Upper lobe of left lung (tissue), 6 donors: Measurements from ENCODE around the gene YPEL2. TPM values are rescaled to one million over a fixed set of nuclear protein-coding genes. Genes with fewer than 3 reads are reported as not detected.

ENCODE experiments used
- ATAC-seq, 2 donors: fragments of 200-7000 bp; cut with Tn5 transposase; one replicate each; pipeline ENCODE4 v1.9.1; 2022; ENCODE audit warnings: mild to moderate bottlenecking in 2 of 2, moderate library complexity in 2 of 2; ENCODE audit not compliant: low FRiP score in 2 of 2
- DNase-seq, 2 donors: peaks; one replicate each; pipeline ENCODE4 v3.0.0-alpha.2; 2019 to 2020
- H3K27ac ChIP-seq, 4 donors: fragments of 200-600 bp; sonication (generic); one replicate each; pipeline ENCODE4 v1.5.1; 2016 to 2019
- H3K27me3 ChIP-seq, 4 donors: fragments of 200-600 bp; sonication (generic); one replicate each; pipeline ENCODE4 v1.5.1; 2017 to 2019
- H3K36me3 ChIP-seq, 4 donors: fragments of 200-600 bp; sonication (generic); one replicate each; pipeline ENCODE4 v1.5.1; 2016 to 2019
- H3K4me1 ChIP-seq, 4 donors: fragments of 200-600 bp; sonication (generic); one replicate each; pipeline ENCODE4 v1.5.1; 2018 to 2019
- H3K4me3 ChIP-seq, 4 donors: fragments of 200-600 bp; sonication (generic); one replicate each; pipeline ENCODE4 v1.5.1; 2017 to 2019; ENCODE audit warnings: mild to moderate bottlenecking in 2 of 4, moderate library complexity in 1 of 4
- H3K9me3 ChIP-seq, 4 donors: fragments of 200-600 bp; sonication (generic); one replicate each; pipeline ENCODE4 v1.5.1; 2018 to 2019
- EP300 ChIP-seq, 4 donors: sonication (generic); formaldehyde crosslinking; IDR thresholded peaks; one replicate each; pipeline ENCODE4 v1.5.1; 2017; ENCODE audit warnings: antibody characterized with exemption in 4 of 4, control low read depth in 2 of 4
- POLR2A ChIP-seq, 4 donors: fragments of 450-650 bp; IDR thresholded peaks; one replicate each; pipeline ENCODE4 v1.5.1; 2016 to 2017; ENCODE audit warnings: antibody characterized with exemption in 4 of 4, mild to moderate bottlenecking in 2 of 4
- POLR2AphosphoS5 ChIP-seq, 2 donors: sonication (generic); formaldehyde crosslinking; IDR thresholded peaks; one replicate each; pipeline ENCODE4 v1.5.1; 2017; ENCODE audit warnings: antibody characterized with exemption in 2 of 2
- WGBS, 2 donors: methylation state at CpG; one replicate each; pipeline ENCODE4 v1.1.5; 2017 to 2018; 5-methylcytosine and 5-hydroxymethylcytosine counted together
- total RNA-seq, 6 donors: library from RNA; depleted of rRNA in 4 of 6; stranded (reverse); fragments of >200 nt in 4 of 6; gene quantifications; one replicate each; pipeline versions ENCODE4 v1.1.0 to v1.2.1, GENCODE V29; 2016 to 2021
- TF ChIP-seq, protein P1 (sequence below), 6 experiments: fragments of 450-650 bp in 4 of 6; fragments of 200-600 bp in 2 of 6; sonication (generic) in 2 of 6; IDR thresholded peaks; one replicate each; pipeline ENCODE4 v1.5.1; 2016 to 2019; ENCODE audit warnings: antibody characterized with exemption in 6 of 6
- donor health status: DM: no; HTN: no; CAD: no; lungs with moderate emphysema.
- donor health status: DM: no; HTN: yes; CAD: no; lungs with severe emphysema.

Gene YPEL2
- total RNA-seq, 6 donors from 2014 or later = 17.5 to 38.8 (median 26.8) TPM

DNA sequence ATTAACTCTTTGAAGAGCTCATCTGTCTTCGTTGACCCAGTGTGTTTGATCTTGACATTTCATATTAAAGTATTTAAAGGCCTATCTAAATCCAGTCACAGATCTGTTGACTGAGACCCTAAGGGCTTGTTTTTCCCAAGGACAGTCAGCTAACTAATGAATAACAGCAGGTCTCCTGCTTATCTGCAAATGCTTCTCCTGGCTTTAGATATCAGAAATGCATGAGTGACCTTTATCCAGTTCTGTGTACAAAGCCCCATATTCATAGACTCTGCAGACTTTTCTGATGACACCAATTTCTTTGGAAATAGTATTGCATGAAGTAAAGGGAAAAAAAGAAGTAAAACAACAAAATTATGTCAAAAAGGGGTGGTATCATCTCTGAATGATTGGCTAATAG lies 70.3 kb downstream of the YPEL2 start:
- H3K9me3 ChIP-seq = no peaks in the 10 kb centered on the region
- TF ChIP-seq POLR2A (IDR thresholded peaks at IDR 0.05) (no peak), POLR2AphosphoS5 (IDR thresholded peaks at IDR 0.05) (no peak), EP300 (IDR thresholded peaks at IDR 0.05) (no peak)
- TF ChIP-seq, protein P1, sequence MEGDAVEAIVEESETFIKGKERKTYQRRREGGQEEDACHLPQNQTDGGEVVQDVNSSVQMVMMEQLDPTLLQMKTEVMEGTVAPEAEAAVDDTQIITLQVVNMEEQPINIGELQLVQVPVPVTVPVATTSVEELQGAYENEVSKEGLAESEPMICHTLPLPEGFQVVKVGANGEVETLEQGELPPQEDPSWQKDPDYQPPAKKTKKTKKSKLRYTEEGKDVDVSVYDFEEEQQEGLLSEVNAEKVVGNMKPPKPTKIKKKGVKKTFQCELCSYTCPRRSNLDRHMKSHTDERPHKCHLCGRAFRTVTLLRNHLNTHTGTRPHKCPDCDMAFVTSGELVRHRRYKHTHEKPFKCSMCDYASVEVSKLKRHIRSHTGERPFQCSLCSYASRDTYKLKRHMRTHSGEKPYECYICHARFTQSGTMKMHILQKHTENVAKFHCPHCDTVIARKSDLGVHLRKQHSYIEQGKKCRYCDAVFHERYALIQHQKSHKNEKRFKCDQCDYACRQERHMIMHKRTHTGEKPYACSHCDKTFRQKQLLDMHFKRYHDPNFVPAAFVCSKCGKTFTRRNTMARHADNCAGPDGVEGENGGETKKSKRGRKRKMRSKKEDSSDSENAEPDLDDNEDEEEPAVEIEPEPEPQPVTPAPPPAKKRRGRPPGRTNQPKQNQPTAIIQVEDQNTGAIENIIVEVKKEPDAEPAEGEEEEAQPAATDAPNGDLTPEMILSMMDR (IDR thresholded peaks at IDR 0.05) = no peak
- H3K27me3 ChIP-seq = no peaks in the 10 kb centered on the region
- ATAC-seq (no peak), DNase-seq (no peak)
- no peak overlapping the region for H3K27ac ChIP-seq
- H3K4me3 ChIP-seq = no peak overlapping the region
- peaks cover 11 to 38% (median 22%) of the 10 kb centered on the region in 4 donors for H3K36me3 ChIP-seq
- no peaks in the 10 kb centered on the region for H3K4me1 ChIP-seq
- 64 to 70% methylated on average over 1 of the region's 1 CpG for WGBS, 2 donors

DNA sequence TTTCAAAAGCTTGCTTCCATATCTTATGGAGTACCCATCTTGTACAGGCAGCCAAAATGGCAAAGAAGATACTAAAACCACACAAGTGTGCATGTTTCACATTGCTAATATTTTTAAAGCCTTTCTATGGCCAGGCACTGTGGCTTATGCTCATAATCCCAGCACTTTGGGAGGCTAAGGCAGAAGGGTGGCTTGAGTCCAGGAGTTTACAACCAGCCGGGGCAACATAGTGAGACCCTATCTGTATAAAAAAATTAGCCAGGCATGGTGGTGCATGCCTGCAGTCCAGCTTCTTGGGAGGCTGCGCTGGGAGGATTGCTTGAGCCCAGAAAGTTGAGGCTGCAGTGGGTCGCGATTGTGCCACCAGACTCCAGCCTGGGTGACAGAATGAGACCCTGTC lies 71.3 kb downstream of the YPEL2 start:
- no peak for DNase-seq
- H3K27ac ChIP-seq = no peak overlapping the region
- ATAC-seq = no peak
- TF ChIP-seq EP300 (IDR thresholded peaks at IDR 0.05) (no peak), POLR2AphosphoS5 (IDR thresholded peaks at IDR 0.05) (no peak), POLR2A (IDR thresholded peaks at IDR 0.05) (no peak)
- TF ChIP-seq, protein P1 (IDR thresholded peaks at IDR 0.05) = no peak
- no peaks in the 10 kb centered on the region for H3K9me3 ChIP-seq
- no peak overlapping the region for H3K4me3 ChIP-seq
- H3K4me1 ChIP-seq = no peaks in the 10 kb centered on the region
- WGBS, 2 donors = 91 to 95% methylated on average over 4 of the region's 4 CpGs
- H3K36me3 ChIP-seq = peaks cover 4 to 28% (median 13%) of the 10 kb centered on the region in 4 donors
- no peaks in the 10 kb centered on the region for H3K27me3 ChIP-seq

DNA sequence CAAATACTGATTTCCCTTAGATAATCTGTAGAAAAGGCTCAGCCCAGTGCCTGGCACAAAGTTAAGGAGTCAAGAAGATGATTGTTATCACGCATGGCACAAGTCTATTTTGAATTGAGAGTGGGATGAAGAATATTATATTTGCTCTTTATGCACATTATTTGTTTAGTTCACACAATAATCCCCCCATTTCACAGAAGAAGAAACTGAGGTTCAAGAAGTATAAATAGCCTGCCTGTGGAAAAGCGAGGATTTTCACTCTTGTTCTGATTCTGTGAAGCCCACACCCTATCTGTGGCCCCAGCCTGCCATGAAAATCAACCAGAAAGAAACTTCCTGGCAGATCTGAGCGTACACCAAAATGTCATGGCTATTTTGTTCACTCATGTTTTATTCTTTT lies 73.0 kb downstream of the YPEL2 start:
- 93 to 97% methylated on average over 3 of the region's 3 CpGs for WGBS, 2 donors
- H3K27ac ChIP-seq = no peak overlapping the region
- no peaks in the 10 kb centered on the region for H3K9me3 ChIP-seq
- no peak for DNase-seq
- no peaks in the 10 kb centered on the region for H3K4me1 ChIP-seq
- no peak overlapping the region for H3K4me3 ChIP-seq
- H3K27me3 ChIP-seq = no peaks in the 10 kb centered on the region
- peaks cover 0 to 19% (median 5%) of the 10 kb centered on the region in 4 donors for H3K36me3 ChIP-seq
- no peak for ATAC-seq
- TF ChIP-seq POLR2AphosphoS5 (IDR thresholded peaks at IDR 0.05) (no peak), POLR2A (IDR thresholded peaks at IDR 0.05) (no peak), EP300 (IDR thresholded peaks at IDR 0.05) (no peak)
- TF ChIP-seq, protein P1 (IDR thresholded peaks at IDR 0.05) = no peak

DNA sequence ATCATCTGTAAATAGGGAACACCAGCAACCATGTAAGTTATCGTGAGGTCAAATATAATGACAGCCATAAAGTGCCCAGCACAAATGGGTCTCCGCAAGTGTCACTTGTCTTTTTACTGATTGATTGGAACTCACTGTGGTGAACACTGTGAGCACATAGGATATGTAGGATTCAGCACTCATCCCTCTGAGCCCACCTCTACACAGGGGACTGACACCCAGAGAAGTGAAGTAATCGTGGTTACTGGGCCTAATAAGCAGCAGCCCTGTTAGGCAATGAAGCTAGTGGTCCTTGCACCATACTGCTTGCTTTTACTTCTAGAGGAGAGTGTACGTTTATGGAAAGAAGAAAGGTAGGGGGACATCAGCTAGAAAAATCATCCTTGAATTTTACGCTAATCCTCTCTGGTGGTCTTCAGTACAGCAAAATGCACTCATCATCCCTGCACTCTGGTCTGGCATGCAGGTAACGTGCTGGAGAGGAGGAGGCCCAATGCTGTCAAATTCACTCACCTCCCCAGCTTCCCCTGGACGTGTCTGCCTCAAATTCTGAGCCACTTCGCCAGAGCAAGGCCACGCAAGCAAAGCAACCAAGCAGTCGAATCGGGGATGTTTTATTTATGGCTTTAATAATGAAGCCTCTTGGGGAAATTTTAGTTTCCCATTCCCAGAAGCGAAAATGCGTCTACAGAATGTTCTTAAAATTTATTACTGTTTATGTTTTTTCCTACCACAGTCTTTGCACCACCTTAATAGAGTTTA lies 74.7 kb downstream of the YPEL2 start:
- Histone ChIP-seq H3K9me3 (peaks cover 0 to 7% (median 0%) of the 10 kb centered on the region in 4 donors), H3K36me3 (peaks cover 0 to 19% (median 5%) of the 10 kb centered on the region in 4 donors), H3K4me3 (no peak overlapping the region), H3K27me3 (no peaks in the 10 kb centered on the region), H3K4me1 (no peaks in the 10 kb centered on the region), H3K27ac (no peak overlapping the region)
- no peak for TF ChIP-seq EP300 (IDR thresholded peaks at IDR 0.05)
- TF ChIP-seq, protein P1 (IDR thresholded peaks at IDR 0.05) = no peak
- TF ChIP-seq POLR2AphosphoS5 (IDR thresholded peaks at IDR 0.05) = no peak
- no peak for TF ChIP-seq POLR2A (IDR thresholded peaks at IDR 0.05)
- WGBS, 2 donors = 85 to 89% methylated on average over 13 of the region's 13 CpGs
- DNase-seq (no peak), ATAC-seq (no peak)
